Sigmoid colon (tissue), 7 donors: Measurements from ENCODE around the gene FBXL15. TPM values are rescaled to one million over a fixed set of nuclear protein-coding genes. Genes with fewer than 3 reads are reported as not detected.

ENCODE experiments used
- DNase-seq: peaks from one replicate; pipeline ENCODE4 v3.0.0-alpha.2; 2019
- H3K27ac ChIP-seq, 4 donors: fragments of 200-600 bp; sonication (generic); one replicate each; pipeline ENCODE4 v1.5.1; 2016 to 2019; ENCODE audit warnings: mild to moderate bottlenecking in 1 of 4
- H3K27me3 ChIP-seq, 3 donors: fragments of 200-600 bp; sonication (generic); one replicate each; pipeline ENCODE4 v1.5.1; 2019; ENCODE audit warnings: mild to moderate bottlenecking in 1 of 3
- H3K36me3 ChIP-seq, 4 donors: fragments of 200-600 bp; sonication (generic); one replicate each; pipeline ENCODE4 v1.5.1; 2016 to 2019
- H3K4me1 ChIP-seq, 4 donors: fragments of 200-600 bp; sonication (generic); one replicate each; pipeline ENCODE4 v1.5.1; 2017 to 2019
- H3K4me3 ChIP-seq, 4 donors: fragments of 200-600 bp; sonication (generic); one replicate each; pipeline ENCODE4 v1.5.1; 2017 to 2019; ENCODE audit warnings: mild to moderate bottlenecking in 2 of 4, moderate library complexity in 1 of 4
- H3K9me3 ChIP-seq, 4 donors: fragments of 200-600 bp in 3 of 4; sonication (generic) in 3 of 4; one replicate each; pipeline versions ENCODE4 v1.5.1 to v1.6.1; 2013 to 2019
- CTCF ChIP-seq, 4 experiments: fragments of 450-650 bp in 3 of 4; fragments of 200-600 bp in 1 of 4; IDR thresholded peaks; one replicate each; pipeline ENCODE4 v1.5.1; 2016 to 2019; ENCODE audit warnings: antibody characterized with exemption in 4 of 4, mild to moderate bottlenecking in 3 of 4, moderate library complexity in 2 of 4
- EP300 ChIP-seq, 4 donors: sonication (generic); formaldehyde crosslinking; IDR thresholded peaks; one replicate each; pipeline ENCODE4 v1.6.1; 2017; ENCODE audit warnings: antibody characterized with exemption in 4 of 4
- POLR2A ChIP-seq, 2 donors: fragments of 450-650 bp; IDR thresholded peaks; one replicate each; pipeline ENCODE4 v1.6.1; 2016; ENCODE audit warnings: antibody characterized with exemption in 2 of 2, mild to moderate bottlenecking in 2 of 2, moderate library complexity in 2 of 2
- POLR2AphosphoS5 ChIP-seq, 4 donors: sonication (generic); formaldehyde crosslinking; IDR thresholded peaks; one replicate each; pipeline ENCODE4 v1.6.1; 2017; ENCODE audit warnings: antibody characterized with exemption in 4 of 4
- WGBS, 2 donors: extraction: QIAGEN DNeasy Blood & Tissue Kit; methylation state at CpG; one replicate each; pipeline ENCODE4 v1.1.7; 2013; 5-methylcytosine and 5-hydroxymethylcytosine counted together
- intact Hi-C: fragments of 100-400 bp; cut with DNase I; formaldehyde crosslinking; loops from one replicate; pipeline ENCODE4 v1.15.1; 2023
- polyA plus RNA-seq, 3 donors: library from polyadenylated mRNA; stranded (reverse); fragments of 200-250 nt; gene quantifications; one replicate each; pipeline ENCODE4 v1.2.3, GENCODE V29; 2013
- small RNA-seq, 3 donors: library from RNA; depleted of rRNA; stranded (forward); fragments of <200 nt; gene quantifications; one replicate each; pipeline ENCODE3, GENCODE V24; 2016
- total RNA-seq, 4 donors: library from RNA; depleted of rRNA; stranded (reverse); fragments of >200 nt; gene quantifications; one replicate each; pipeline ENCODE4 v1.1.0, GENCODE V29; 2016
- donor health status: healthy with polysubstance abuse.
- donor health status: Bipolar disorder and iron deficiency.
- donor health status: healthy.

Gene FBXL15
- total and polyA plus RNA-seq, 7 donors, result 19.0 to 51.3 (median 30.7) TPM

- H3K4me3 ChIP-seq, result no peak overlapping the region
- WGBS, 2 donors, result 84 to 85% methylated on average over 6 of the region's 6 CpGs
- peaks cover 0 to 5% (median 0%) of the 10 kb centered on the region in 4 donors for H3K36me3 ChIP-seq
- DNase-seq, result no peak
- peaks cover 0 to 6% (median 0%) of the 10 kb centered on the region in 4 donors for H3K4me1 ChIP-seq
- H3K27me3 ChIP-seq, result no peaks in the 10 kb centered on the region
- H3K27ac ChIP-seq, result no peak overlapping the region
- no peaks in the 10 kb centered on the region for H3K9me3 ChIP-seq
- no peak for TF ChIP-seq CTCF (IDR thresholded peaks at IDR 0.05)
- no peak for TF ChIP-seq EP300 (IDR thresholded peaks at IDR 0.05)
- no peak for TF ChIP-seq POLR2AphosphoS5 (IDR thresholded peaks at IDR 0.05)
- intact Hi-C loops, result no loop called here
Measured at GRCh38 chr10:102467318-102467717, 46.7 kb downstream of the FBXL15 start.

- H3K4me3 ChIP-seq, result no peak overlapping the region
- H3K4me1 ChIP-seq, result no peaks in the 10 kb centered on the region
- WGBS, 2 donors, result 9 to 54% methylated on average over 6 of the region's 6 CpGs
- H3K36me3 ChIP-seq, result peaks cover 0 to 5% (median 0%) of the 10 kb centered on the region in 4 donors
- H3K9me3 ChIP-seq, result no peaks in the 10 kb centered on the region
- DNase-seq, result no peak
- TF ChIP-seq CTCF (IDR thresholded peaks at IDR 0.05), result no peak
- no peak for TF ChIP-seq EP300 (IDR thresholded peaks at IDR 0.05)
- TF ChIP-seq POLR2AphosphoS5 (IDR thresholded peaks at IDR 0.05), result no peak
- TF ChIP-seq POLR2A (IDR thresholded peaks at IDR 0.05), result no peak
- H3K27me3 ChIP-seq, result no peaks in the 10 kb centered on the region
- intact Hi-C loops, result no loop called here
- no peak overlapping the region for H3K27ac ChIP-seq
Measured at GRCh38 chr10:102467971-102468438, 47.4 kb downstream of the FBXL15 start.

GRCh38 chr10:102468683-102469082, 48.0 kb downstream of the FBXL15 start:
- WGBS, 2 donors, result 89 to 90% methylated on average over 9 of the region's 9 CpGs
- Histone ChIP-seq H3K27me3 (no peaks in the 10 kb centered on the region), H3K27ac (no peak overlapping the region), H3K36me3 (peaks cover 0 to 5% (median 0%) of the 10 kb centered on the region in 4 donors), H3K4me3 (no peak overlapping the region), H3K9me3 (no peaks in the 10 kb centered on the region), H3K4me1 (no peaks in the 10 kb centered on the region)
- TF ChIP-seq POLR2A (IDR thresholded peaks at IDR 0.05), result no peak
- TF ChIP-seq POLR2AphosphoS5 (IDR thresholded peaks at IDR 0.05), result no peak
- TF ChIP-seq EP300 (IDR thresholded peaks at IDR 0.05), result no peak
- no peak for TF ChIP-seq CTCF (IDR thresholded peaks at IDR 0.05)
- DNase-seq, result no peak
- intact Hi-C loops, result no loop called here

- no peak overlapping the region for H3K4me3 ChIP-seq
- no peak for DNase-seq
- TF ChIP-seq EP300 (IDR thresholded peaks at IDR 0.05) (no peak), POLR2A (IDR thresholded peaks at IDR 0.05) (no peak), POLR2AphosphoS5 (IDR thresholded peaks at IDR 0.05) (no peak), CTCF (IDR thresholded peaks at IDR 0.05) (no peak)
- H3K36me3 ChIP-seq, result peaks cover 0 to 5% (median 0%) of the 10 kb centered on the region in 4 donors
- intact Hi-C loops, result no loop called here
- H3K4me1 ChIP-seq, result no peaks in the 10 kb centered on the region
- no peaks in the 10 kb centered on the region for H3K27me3 ChIP-seq
- H3K9me3 ChIP-seq, result no peaks in the 10 kb centered on the region
- no peak overlapping the region for H3K27ac ChIP-seq
- WGBS, 2 donors, result 95 to 96% methylated on average over 36 of the region's 36 CpGs
Measured at GRCh38 chr10:102470579-102471546, 50.2 kb downstream of the FBXL15 start.

Small RNAs within 50 kb of the gene (small RNA-seq; reads per million reads assigned to genes)
- gene MIR146B, result 424 to 754 (median 478) reads per million in 3 donors

Other genes with a start within 250 kb of the FBXL15 start
- under 1 TPM in 1 of 4 donors, not detected in 3; 0.71 TPM for gene ELOVL3, start 194.5 kb upstream of the FBXL15 start, total RNA-seq
- gene ELOVL3, start 194.5 kb upstream of the FBXL15 start, polyA plus RNA-seq, result under 1 TPM in 1 of 3 donors, not detected in 2; 0.45 TPM
- gene PITX3, start 179.3 kb upstream of the FBXL15 start, total RNA-seq, result not detected
- gene PITX3, start 179.3 kb upstream of the FBXL15 start, polyA plus RNA-seq, result not detected
- gene GBF1, start 175.3 kb upstream of the FBXL15 start, total RNA-seq, result 10 to 100 TPM; 18.1 to 38.2 (median 21.4) TPM
- gene GBF1, start 175.3 kb upstream of the FBXL15 start, polyA plus RNA-seq, result 10 to 100 TPM in 2 of 3 donors, 1 to 10 TPM in 1; 8.4 to 28.7 (median 14.8) TPM
- 10 to 100 TPM; 29.6 to 41.1 (median 36.0) TPM for gene NFKB2, start 25.1 kb upstream of the FBXL15 start, total RNA-seq
- 10 to 100 TPM in 2 of 3 donors, 1 to 10 TPM in 1; 5.4 to 41.5 (median 11.1) TPM for gene NFKB2, start 25.1 kb upstream of the FBXL15 start, polyA plus RNA-seq
- gene PSD, start 2.1 kb upstream of the FBXL15 start, total RNA-seq, result 100 to 1,000 TPM; 343 to 449 (median 417) TPM
- 10 to 100 TPM in 1 of 3 donors, 1 to 10 TPM in 1, under 1 TPM in 1; 0.69 to 23.3 (median 6.0) TPM for gene PSD, start 2.1 kb upstream of the FBXL15 start, polyA plus RNA-seq
- gene CUEDC2, start 11.7 kb downstream of the FBXL15 start, total RNA-seq, result 10 to 100 TPM; 65.2 to 93.5 (median 82.4) TPM
- 10 to 100 TPM; 30.0 to 47.7 (median 33.3) TPM for gene CUEDC2, start 11.7 kb downstream of the FBXL15 start, polyA plus RNA-seq
- gene C10orf95, start 30.7 kb downstream of the FBXL15 start, total RNA-seq, result under 1 TPM in 1 of 4 donors, not detected in 3; 0.36 TPM
- 1 to 10 TPM in 2 of 3 donors, under 1 TPM in 1; 0.92 to 2.4 (median 1.1) TPM for gene C10orf95, start 30.7 kb downstream of the FBXL15 start, polyA plus RNA-seq
- 100 to 1,000 TPM; 124 to 146 (median 137) TPM for gene ACTR1A, start 81.9 kb downstream of the FBXL15 start, total RNA-seq
- gene ACTR1A, start 81.9 kb downstream of the FBXL15 start, polyA plus RNA-seq, result 10 to 100 TPM; 48.6 to 75.0 (median 69.4) TPM
- 10 to 100 TPM in 1 of 4 donors, 1 to 10 TPM in 3; 5.0 to 10.5 (median 6.7) TPM for gene SUFU, start 83.1 kb downstream of the FBXL15 start, total RNA-seq
- 1 to 10 TPM; 1.2 to 6.6 (median 3.2) TPM for gene SUFU, start 83.1 kb downstream of the FBXL15 start, polyA plus RNA-seq
- 10 to 100 TPM; 58.9 to 88.6 (median 67.1) TPM for gene TRIM8, start 223.6 kb downstream of the FBXL15 start, total RNA-seq
- gene TRIM8, start 223.6 kb downstream of the FBXL15 start, polyA plus RNA-seq, result 10 to 100 TPM; 25.0 to 53.0 (median 46.8) TPM